Pancreas (tissue), 10 donors: Measurements from ENCODE around the gene BAG1. TPM values are rescaled to one million over a fixed set of nuclear protein-coding genes. Genes with fewer than 3 reads are reported as not detected.

Experiments used
- ATAC-seq, 4 donors: fragments of 200-7000 bp; cut with Tn5 transposase; one replicate each; pipeline versions ENCODE4 v1.8.0 to v1.9.1; 2020; ENCODE audit warnings: mild to moderate bottlenecking in 4 of 4, moderate library complexity in 4 of 4
- DNase-seq, 6 donors: peaks; one replicate each; pipeline ENCODE4 v3.0.0-alpha.2; 2020
- FAIRE-seq: peaks from 2 replicates; lab custom pipeline; 2012; peaks lifted over from hg19 to GRCh38; lab: Jason Lieb, UNC
- H3K27ac ChIP-seq, 4 donors: fragments of 200-600 bp; sonication (generic); 1 replicate in 3 of 4; 2 replicates in 1 of 4; pipeline versions ENCODE4 v1.5.0 to v1.8.0; 2020
- H3K27me3 ChIP-seq, 4 donors: fragments of 200-600 bp; one replicate each; pipeline ENCODE4 v1.8.0; 2021
- H3K36me3 ChIP-seq, 3 donors: fragments of 200-600 bp; sonication (generic) in 1 of 3; one replicate each; pipeline versions ENCODE4 v1.5.0 to v1.8.0; 2020 to 2021
- H3K4me1 ChIP-seq, 3 donors: fragments of 200-600 bp; one replicate each; pipeline ENCODE4 v1.8.0; 2021
- H3K4me3 ChIP-seq, 4 donors: fragments of 200-600 bp; sonication (generic) in 2 of 4; one replicate each; pipeline versions ENCODE4 v1.5.0 to v1.8.0; 2020 to 2021
- H3K9me3 ChIP-seq, 4 donors: fragments of 200-600 bp; one replicate each; pipeline ENCODE4 v1.8.0; 2021
- CTCF ChIP-seq, 4 donors: fragments of 200-600 bp; sonication (generic) in 3 of 4; IDR thresholded peaks; one replicate each; pipeline versions ENCODE4 v1.5.0 to v1.8.0; 2021; ENCODE audit warnings: antibody characterized with exemption in 4 of 4
- WGBS, 2 donors: extraction: QIAGEN DNeasy Blood & Tissue Kit; methylation state at CpG; one replicate each; pipeline ENCODE4 v1.1.7; 2013; 5-methylcytosine and 5-hydroxymethylcytosine counted together
- intact Hi-C, 3 donors: fragments of 100-400 bp; cut with DNase I; formaldehyde crosslinking; loops; one replicate each; pipeline versions ENCODE4 v1.11.1 to v1.14.2; 2022
- polyA plus RNA-seq, 2 donors: library from polyadenylated mRNA; stranded (reverse); fragments of 200-250 nt; gene quantifications; one replicate each; pipeline ENCODE4 v1.2.3, GENCODE V29; 2013
- total RNA-seq, 6 donors: library from RNA; stranded (reverse); fragmentation: NEBNext Ultra II Directional in 4 of 6; extraction: Animal tissue kit (Norgen Biotek cat#: 25700) in 4 of 6; gene quantifications; one replicate each; pipeline versions ENCODE4 v1.2.1 to v1.2.4, GENCODE V29; 2021 to 2023
- donor health status: healthy with polysubstance abuse.
- donor health status: DM: no; HTN: no; CAD: no; lungs with moderate emphysema.
- donor health status: DM: no; HTN: no; CAD: no.
- donor health status: control.
- donor health status: control.
- donor health status: Bipolar disorder and iron deficiency.
- donor health status: DM: yes; HTN: yes; CAD: no.
- donor health status: DM: no; HTN: no; CAD: no.
- donor health status: DM: no; HTN: no; CAD: no.
- donor health status: DM: yes; HTN: yes; CAD: no.

BAG1 gene
- total and polyA plus RNA-seq, 8 donors: 38.2 to 99.6 (median 53.3) TPM

- no peaks in the 10 kb centered on the region for H3K27me3 ChIP-seq
- no peaks in the 10 kb centered on the region for H3K9me3 ChIP-seq
- peaks cover 9 to 76% (median 32%) of the 10 kb centered on the region in 3 donors for H3K36me3 ChIP-seq
- H3K27ac ChIP-seq: no peak overlapping the region
- TF ChIP-seq CTCF (IDR thresholded peaks at IDR 0.05): no peak
- H3K4me3 ChIP-seq: no peak overlapping the region
- no peak for DNase-seq
- intact Hi-C loops: loop anchor here in 1 of 3 donors (10.0 kb wide), 1 partner anchor 48 kb away; no protein-coding TSS in a partner anchor
- no peak for ATAC-seq
- 91 to 94% methylated on average over 4 of the region's 4 CpGs for WGBS, 2 donors
- no peaks in the 10 kb centered on the region for H3K4me1 ChIP-seq
- no peak for FAIRE-seq
Measured at GRCh38 chr9:33257276-33257675, 7.2 kb downstream of the BAG1 start.

GRCh38 chr9:33256236-33256635, 8.3 kb downstream of the BAG1 start:
- Histone ChIP-seq H3K9me3 (no peaks in the 10 kb centered on the region), H3K4me3 (no peak overlapping the region), H3K4me1 (no peaks in the 10 kb centered on the region), H3K27me3 (no peaks in the 10 kb centered on the region), H3K27ac (no peak overlapping the region), H3K36me3 (peaks cover 4 to 66% (median 32%) of the 10 kb centered on the region in 3 donors)
- 90 to 95% methylated on average over 2 of the region's 2 CpGs for WGBS, 2 donors
- no peak for ATAC-seq
- DNase-seq: no peak
- FAIRE-seq: no peak
- TF ChIP-seq CTCF (IDR thresholded peaks at IDR 0.05): no peak
- intact Hi-C loops: loop anchor here in 1 of 3 donors (10.0 kb wide), 1 partner anchor 49 kb away; no protein-coding TSS in a partner anchor

- no peak for FAIRE-seq
- Histone ChIP-seq H3K27ac (no peak overlapping the region), H3K4me3 (no peak overlapping the region), H3K9me3 (no peaks in the 10 kb centered on the region), H3K4me1 (no peaks in the 10 kb centered on the region), H3K36me3 (peaks cover 4 to 58% (median 32%) of the 10 kb centered on the region in 3 donors), H3K27me3 (no peaks in the 10 kb centered on the region)
- no peak for DNase-seq
- no peak for TF ChIP-seq CTCF (IDR thresholded peaks at IDR 0.05)
- intact Hi-C loops: loop anchor here in 1 of 3 donors (10.0 kb wide), 1 partner anchor 49 kb away; no protein-coding TSS in a partner anchor
- WGBS, 2 donors: 88% methylated on average over 4 of the region's 4 CpGs
- no peak for ATAC-seq
Measured at GRCh38 chr9:33255471-33255870, 9.0 kb downstream of the BAG1 start.

- no peak overlapping the region for H3K4me3 ChIP-seq
- H3K9me3 ChIP-seq: no peaks in the 10 kb centered on the region
- TF ChIP-seq CTCF (IDR thresholded peaks at IDR 0.05): no peak
- no peak for DNase-seq
- no peak for FAIRE-seq
- 91 to 95% methylated on average over 8 of the region's 8 CpGs for WGBS, 2 donors
- H3K27me3 ChIP-seq: no peaks in the 10 kb centered on the region
- intact Hi-C loops: loop anchor here in 1 of 3 donors (10.0 kb wide), 1 partner anchor 50 kb away; no protein-coding TSS in a partner anchor
- H3K27ac ChIP-seq: no peak overlapping the region
- H3K36me3 ChIP-seq: peaks cover 4 to 57% (median 31%) of the 10 kb centered on the region in 3 donors
- no peaks in the 10 kb centered on the region for H3K4me1 ChIP-seq
- ATAC-seq: no peak
Measured at GRCh38 chr9:33255014-33255413, 9.5 kb downstream of the BAG1 start.

- Histone ChIP-seq H3K4me3 (no peak overlapping the region), H3K36me3 (peaks cover 4 to 51% (median 24%) of the 10 kb centered on the region in 3 donors), H3K27me3 (no peaks in the 10 kb centered on the region), H3K4me1 (no peaks in the 10 kb centered on the region), H3K27ac (no peak overlapping the region), H3K9me3 (no peaks in the 10 kb centered on the region)
- FAIRE-seq (no peak), ATAC-seq (no peak), DNase-seq (no peak)
- intact Hi-C loops: loop anchor here in 1 of 3 donors (10.0 kb wide), 1 partner anchor 51 kb away; no protein-coding TSS in a partner anchor
- TF ChIP-seq CTCF (IDR thresholded peaks at IDR 0.05): no peak
- 96 to 98% methylated on average over 4 of the region's 4 CpGs for WGBS, 2 donors
Measured at GRCh38 chr9:33254211-33254610, 10.3 kb downstream of the BAG1 start.
